ENCODE data around the gene TTC28.

GRCh38 chr22:27999876-28000275, 679.8 kb downstream of the TTC28 start:
- no peak for TF ChIP-seq EP300 (IDR thresholded peaks at IDR 0.05; ENCODE audit: borderline replicate concordance)
- no peak for TF ChIP-seq YY1 (IDR thresholded peaks at IDR 0.05; ENCODE audit: low read depth)
- no peak for TF ChIP-seq NFIC (IDR thresholded peaks at IDR 0.05)
- TF ChIP-seq CREB1 (IDR thresholded peaks at IDR 0.05; ENCODE audit: low read depth), result no peak
- TF ChIP-seq MAX (IDR thresholded peaks at IDR 0.05), result no peak
- no peak for TF ChIP-seq TCF12 (IDR thresholded peaks at IDR 0.05; ENCODE audit: low read depth)
- no peak for TF ChIP-seq REST (IDR thresholded peaks at IDR 0.05; ENCODE audit: low read depth)
- no peak for TF ChIP-seq RAD21 (IDR thresholded peaks at IDR 0.05; ENCODE audit: low read depth)
- TF ChIP-seq CEBPB (IDR thresholded peaks at IDR 0.05), result no peak
- no peak for TF ChIP-seq TEAD4 (IDR thresholded peaks at IDR 0.05)
- no peak for TF ChIP-seq TAF1 (IDR thresholded peaks at IDR 0.05; ENCODE audit: low read depth)
- no peak for TF ChIP-seq ZBTB7A (IDR thresholded peaks at IDR 0.05; ENCODE audit: low read depth)
